SK-N-SH (cell line): ENCODE measurements around the gene TNFRSF18.

ENCODE experiments used
- EZH2phosphoT487 ChIP-seq: fragments of 200-600 bp; sonication (generic); IDR thresholded peaks from 2 replicates; pipeline ENCODE4 v1.6.1; 2017; ENCODE audit warnings: low read depth, mixed run types, mild to moderate bottlenecking, antibody characterized with exemption, moderate library complexity, borderline replicate concordance
- TAF1 ChIP-seq: IDR thresholded peaks from 2 replicates; pipeline ENCODE4 v1.6.1; 2012; ENCODE audit warnings: low read depth, mild to moderate bottlenecking, low read length, moderate library complexity, borderline replicate concordance
- TF ChIP-seq, protein P1 (sequence below): fragments of 200-600 bp; sonication (generic); IDR thresholded peaks from 2 replicates; pipeline ENCODE4 v1.6.1; 2017; ENCODE audit warnings: antibody characterized with exemption, mild to moderate bottlenecking, moderate library complexity

DNA sequence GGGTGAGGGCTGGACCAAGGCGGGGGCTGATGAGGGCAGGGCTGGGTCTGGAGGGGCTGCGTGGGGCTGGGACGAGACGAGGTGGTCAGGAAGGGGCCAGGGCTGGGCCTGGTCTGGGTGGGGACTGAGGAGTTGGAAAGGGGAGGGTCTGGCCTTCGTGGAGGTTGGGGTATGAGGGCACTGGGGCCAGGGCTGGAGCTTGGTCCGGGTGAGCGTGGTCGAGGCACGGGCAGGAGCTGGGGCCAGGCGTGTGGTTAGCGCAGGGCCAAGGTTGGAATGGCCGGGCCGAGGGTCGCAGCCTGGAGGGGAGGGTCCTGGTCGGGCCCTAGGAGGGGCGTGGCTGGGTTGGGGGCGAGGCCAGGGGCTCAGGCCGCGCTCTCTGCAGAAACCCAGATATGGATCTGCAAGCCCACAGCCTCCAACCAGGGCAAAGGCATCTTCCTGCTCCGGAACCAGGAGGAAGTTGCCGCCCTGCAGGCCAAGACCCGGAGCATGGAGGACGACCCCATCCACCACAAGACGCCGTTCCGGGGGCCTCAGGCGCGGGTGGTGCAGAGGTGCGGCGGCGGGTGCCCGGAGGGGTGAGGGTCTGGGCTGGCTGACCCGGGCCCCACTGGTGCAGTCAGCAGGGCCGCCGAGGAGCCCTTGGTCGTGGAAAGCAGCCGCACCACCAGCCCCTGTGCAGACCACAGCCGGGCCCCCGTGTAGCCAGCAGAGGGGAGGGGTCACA, 23.7 kb downstream of the TNFRSF18 start:
- TF ChIP-seq EZH2phosphoT487 (no peak), TAF1 (no peak)
- TF ChIP-seq, protein P1, sequence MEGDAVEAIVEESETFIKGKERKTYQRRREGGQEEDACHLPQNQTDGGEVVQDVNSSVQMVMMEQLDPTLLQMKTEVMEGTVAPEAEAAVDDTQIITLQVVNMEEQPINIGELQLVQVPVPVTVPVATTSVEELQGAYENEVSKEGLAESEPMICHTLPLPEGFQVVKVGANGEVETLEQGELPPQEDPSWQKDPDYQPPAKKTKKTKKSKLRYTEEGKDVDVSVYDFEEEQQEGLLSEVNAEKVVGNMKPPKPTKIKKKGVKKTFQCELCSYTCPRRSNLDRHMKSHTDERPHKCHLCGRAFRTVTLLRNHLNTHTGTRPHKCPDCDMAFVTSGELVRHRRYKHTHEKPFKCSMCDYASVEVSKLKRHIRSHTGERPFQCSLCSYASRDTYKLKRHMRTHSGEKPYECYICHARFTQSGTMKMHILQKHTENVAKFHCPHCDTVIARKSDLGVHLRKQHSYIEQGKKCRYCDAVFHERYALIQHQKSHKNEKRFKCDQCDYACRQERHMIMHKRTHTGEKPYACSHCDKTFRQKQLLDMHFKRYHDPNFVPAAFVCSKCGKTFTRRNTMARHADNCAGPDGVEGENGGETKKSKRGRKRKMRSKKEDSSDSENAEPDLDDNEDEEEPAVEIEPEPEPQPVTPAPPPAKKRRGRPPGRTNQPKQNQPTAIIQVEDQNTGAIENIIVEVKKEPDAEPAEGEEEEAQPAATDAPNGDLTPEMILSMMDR: no peak
